Esophagus squamous epithelium (tissue), 4 donors: ENCODE data around the gene MAGEC2.

Source experiments
- POLR2A ChIP-seq, 4 donors: fragments of 450-650 bp; IDR thresholded peaks; one replicate each; pipeline ENCODE4 v1.6.1; 2017; ENCODE audit warnings: antibody characterized with exemption in 4 of 4, mild to moderate bottlenecking in 4 of 4, moderate library complexity in 3 of 4
- TF ChIP-seq, protein P1 (sequence below), 6 experiments: fragments of 450-650 bp in 4 of 6; fragments of 200-600 bp in 2 of 6; sonication (generic) in 2 of 6; IDR thresholded peaks; one replicate each; pipeline ENCODE4 v1.5.1; 2016 to 2019; ENCODE audit warnings: antibody characterized with exemption in 6 of 6, mild to moderate bottlenecking in 4 of 6, moderate library complexity in 4 of 6

- TF ChIP-seq, protein P1, sequence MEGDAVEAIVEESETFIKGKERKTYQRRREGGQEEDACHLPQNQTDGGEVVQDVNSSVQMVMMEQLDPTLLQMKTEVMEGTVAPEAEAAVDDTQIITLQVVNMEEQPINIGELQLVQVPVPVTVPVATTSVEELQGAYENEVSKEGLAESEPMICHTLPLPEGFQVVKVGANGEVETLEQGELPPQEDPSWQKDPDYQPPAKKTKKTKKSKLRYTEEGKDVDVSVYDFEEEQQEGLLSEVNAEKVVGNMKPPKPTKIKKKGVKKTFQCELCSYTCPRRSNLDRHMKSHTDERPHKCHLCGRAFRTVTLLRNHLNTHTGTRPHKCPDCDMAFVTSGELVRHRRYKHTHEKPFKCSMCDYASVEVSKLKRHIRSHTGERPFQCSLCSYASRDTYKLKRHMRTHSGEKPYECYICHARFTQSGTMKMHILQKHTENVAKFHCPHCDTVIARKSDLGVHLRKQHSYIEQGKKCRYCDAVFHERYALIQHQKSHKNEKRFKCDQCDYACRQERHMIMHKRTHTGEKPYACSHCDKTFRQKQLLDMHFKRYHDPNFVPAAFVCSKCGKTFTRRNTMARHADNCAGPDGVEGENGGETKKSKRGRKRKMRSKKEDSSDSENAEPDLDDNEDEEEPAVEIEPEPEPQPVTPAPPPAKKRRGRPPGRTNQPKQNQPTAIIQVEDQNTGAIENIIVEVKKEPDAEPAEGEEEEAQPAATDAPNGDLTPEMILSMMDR (IDR thresholded peaks at IDR 0.05), result no peak
- no peak for TF ChIP-seq POLR2A (IDR thresholded peaks at IDR 0.05)
Measured at GRCh38 chrX:142233400-142233799, 28.3 kb upstream of the MAGEC2 start.
